OCI-LY7 (cell line): Measurements from ENCODE around the gene STX8. TPM values are rescaled to one million over a fixed set of nuclear protein-coding genes. Genes with fewer than 3 reads are reported as not detected.
"Not testable (repeated sequence)": the region's sequence is repeated elsewhere in the genome, so short reads cannot be mapped to it uniquely, and the experiment has no call there.

Experiments
- BruUV-seq: library from RNA; stranded (reverse); fragments of 400-500 nt; replicated peaks from 2 replicates; lab custom pipeline; 2021; lab: Mats Ljungman, UMichigan
- CTCF ChIA-PET: fragments of 300-600 bp; sonication (Branson Sonifier 250); formaldehyde crosslinking; loops from one replicate; lab custom pipeline; 2022; ENCODE audit warnings: antibody characterized with exemption; ENCODE audit not compliant: unreplicated experiment; lab: Charles Lee
- POLR2A ChIA-PET: fragments of 300-600 bp; sonication (Branson Sonifier 250); formaldehyde crosslinking; loops from one replicate; lab custom pipeline; 2022; ENCODE audit warnings: antibody characterized with exemption; lab: Charles Lee
- DNase-seq: peaks from one replicate; pipeline ENCODE4 v3.0.0-alpha.2; 2015; ENCODE audit warnings: low spot score
- H2AFZ ChIP-seq: fragments of 200-600 bp; sonication (generic), shearing (Covaris generic); 2 replicates; pipeline ENCODE4 v1.6.1; 2014; ENCODE audit warnings: mild to moderate bottlenecking, antibody characterized with exemption, low read length, moderate library complexity
- H3K27ac ChIP-seq: fragments of 200-600 bp; sonication (generic); 2 replicates; pipeline ENCODE4 v1.5.1; 2014; ENCODE audit warnings: mixed run types, low read depth, mild to moderate bottlenecking, moderate library complexity, low read length, inconsistent platforms; ENCODE audit not compliant: poor library complexity, severe bottlenecking
- H3K36me3 ChIP-seq: fragments of 200-600 bp; sonication (generic); 2 replicates; pipeline ENCODE4 v1.6.1; 2014; ENCODE audit warnings: mild to moderate bottlenecking, antibody characterized with exemption, low read length, moderate library complexity, mixed read lengths; ENCODE audit not compliant: insufficient read depth
- H3K4me1 ChIP-seq: fragments of 200-600 bp; sonication (generic); 2 replicates; pipeline ENCODE4 v1.5.1; 2014; ENCODE audit warnings: mild to moderate bottlenecking, low read length; ENCODE audit not compliant: insufficient read depth, poor library complexity, severe bottlenecking
- H3K4me2 ChIP-seq: fragments of 200-600 bp; sonication (generic); 2 replicates; pipeline ENCODE4 v1.6.1; 2014; ENCODE audit warnings: mild to moderate bottlenecking, low read length
- H3K4me3 ChIP-seq: fragments of 200-600 bp; sonication (generic); 2 replicates; pipeline ENCODE4 v1.5.1; 2014; ENCODE audit warnings: mild to moderate bottlenecking, low read depth, low read length; ENCODE audit not compliant: poor library complexity, severe bottlenecking
- H3K79me2 ChIP-seq: fragments of 200-600 bp; sonication (generic); 2 replicates; pipeline ENCODE4 v1.6.1; 2016; ENCODE audit warnings: low read depth, mild to moderate bottlenecking, low read length, moderate library complexity, mixed read lengths; ENCODE audit not compliant: insufficient read depth
- H3K9me2 ChIP-seq: fragments of 200-600 bp; sonication (generic); 2 replicates; pipeline ENCODE4 v1.6.1; 2016; ENCODE audit warnings: mild to moderate bottlenecking, low read length, mixed read lengths; ENCODE audit not compliant: insufficient read depth
- H3K9me3 ChIP-seq: fragments of 200-600 bp; sonication (generic); 2 replicates; pipeline ENCODE4 v1.6.1; 2014; ENCODE audit warnings: mild to moderate bottlenecking, mixed run types, low read length, mixed read lengths
- H4K20me1 ChIP-seq: fragments of 200-600 bp; sonication (generic); 2 replicates; pipeline ENCODE4 v1.6.1; 2014; ENCODE audit warnings: mild to moderate bottlenecking, antibody characterized with exemption, low read length, moderate library complexity, mixed read lengths; ENCODE audit not compliant: insufficient read depth
- EZH2phosphoT487 ChIP-seq: fragments of 200-600 bp; sonication (generic); IDR thresholded peaks from 2 replicates; pipeline ENCODE4 v1.6.1; 2018; ENCODE audit warnings: low read depth, borderline replicate concordance, mild to moderate bottlenecking, mixed run types, antibody characterized with exemption, low read length, moderate library complexity, mixed read lengths
- intact Hi-C: fragments of 100-400 bp; cut with micrococcal nuclease; formaldehyde crosslinking; loops from one replicate; pipeline ENCODE4 v1.10.0; 2022; ENCODE audit not compliant: unreplicated experiment
- total RNA-seq, 2 experiments: library from RNA; depleted of rRNA in 1 of 2; stranded (reverse); fragments of >200 nt in 1 of 2; shearing (Covaris generic) in 1 of 2; gene quantifications; 2 replicates each; pipeline ENCODE4 v1.2.3, GENCODE V29; 2014 to 2022
- TF ChIP-seq, protein P1 (sequence below): fragments of 200-600 bp; sonication (generic); conservative IDR thresholded peaks from 2 replicates; pipeline ENCODE4 v1.5.1; 2014; ENCODE audit warnings: mild to moderate bottlenecking, antibody characterized with exemption, low read length, moderate library complexity, mixed read lengths

Gene STX8
- total RNA-seq, 2 experiments from 2014 or later: 56.7 to 69.0 TPM

DNA sequence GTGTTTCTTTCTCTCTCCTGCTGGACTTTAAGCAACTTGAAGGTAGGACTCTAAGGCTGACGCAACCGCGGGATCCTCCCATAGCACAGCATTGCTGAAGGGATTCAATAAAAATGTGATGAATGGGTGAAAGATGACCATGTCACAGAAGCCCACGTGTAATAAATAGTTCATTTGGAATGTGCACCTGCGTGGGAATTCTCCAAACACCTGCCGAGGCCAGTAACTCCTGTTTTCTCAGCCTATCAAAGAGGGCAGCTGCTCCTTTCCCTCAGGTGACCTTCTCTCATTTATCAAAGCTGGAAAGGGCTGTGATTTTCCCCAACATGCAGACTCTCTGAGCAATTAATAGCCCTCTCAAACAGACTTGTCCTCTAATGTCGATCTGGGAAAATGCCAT is 235.7 kb downstream of the STX8 start:
- no peaks in the 10 kb centered on the region for H3K9me2 ChIP-seq
- no peak overlapping the region for H3K4me2 ChIP-seq
- intact Hi-C loops: no loop called here
- TF ChIP-seq, protein P1, sequence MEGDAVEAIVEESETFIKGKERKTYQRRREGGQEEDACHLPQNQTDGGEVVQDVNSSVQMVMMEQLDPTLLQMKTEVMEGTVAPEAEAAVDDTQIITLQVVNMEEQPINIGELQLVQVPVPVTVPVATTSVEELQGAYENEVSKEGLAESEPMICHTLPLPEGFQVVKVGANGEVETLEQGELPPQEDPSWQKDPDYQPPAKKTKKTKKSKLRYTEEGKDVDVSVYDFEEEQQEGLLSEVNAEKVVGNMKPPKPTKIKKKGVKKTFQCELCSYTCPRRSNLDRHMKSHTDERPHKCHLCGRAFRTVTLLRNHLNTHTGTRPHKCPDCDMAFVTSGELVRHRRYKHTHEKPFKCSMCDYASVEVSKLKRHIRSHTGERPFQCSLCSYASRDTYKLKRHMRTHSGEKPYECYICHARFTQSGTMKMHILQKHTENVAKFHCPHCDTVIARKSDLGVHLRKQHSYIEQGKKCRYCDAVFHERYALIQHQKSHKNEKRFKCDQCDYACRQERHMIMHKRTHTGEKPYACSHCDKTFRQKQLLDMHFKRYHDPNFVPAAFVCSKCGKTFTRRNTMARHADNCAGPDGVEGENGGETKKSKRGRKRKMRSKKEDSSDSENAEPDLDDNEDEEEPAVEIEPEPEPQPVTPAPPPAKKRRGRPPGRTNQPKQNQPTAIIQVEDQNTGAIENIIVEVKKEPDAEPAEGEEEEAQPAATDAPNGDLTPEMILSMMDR: no peak
- no peak for TF ChIP-seq EZH2phosphoT487
- no peaks in the 10 kb centered on the region for H3K79me2 ChIP-seq
- 0 out of 2 replicates have a peak, but pooled peaks cover 7% of the 10 kb centered on the region for H3K9me3 ChIP-seq
- H3K4me1 ChIP-seq: no peaks in the 10 kb centered on the region
- DNase-seq: no peak
- H2AFZ ChIP-seq: no peak overlapping the region
- H4K20me1 ChIP-seq: no peaks in the 10 kb centered on the region
- H3K27ac ChIP-seq: no peak overlapping the region
- no peak overlapping the region for H3K4me3 ChIP-seq
- POLR2A ChIA-PET: no interaction called here
- BruUV-seq: no TSS peak
- no peaks in the 10 kb centered on the region for H3K36me3 ChIP-seq
- CTCF ChIA-PET: no interaction called here

DNA sequence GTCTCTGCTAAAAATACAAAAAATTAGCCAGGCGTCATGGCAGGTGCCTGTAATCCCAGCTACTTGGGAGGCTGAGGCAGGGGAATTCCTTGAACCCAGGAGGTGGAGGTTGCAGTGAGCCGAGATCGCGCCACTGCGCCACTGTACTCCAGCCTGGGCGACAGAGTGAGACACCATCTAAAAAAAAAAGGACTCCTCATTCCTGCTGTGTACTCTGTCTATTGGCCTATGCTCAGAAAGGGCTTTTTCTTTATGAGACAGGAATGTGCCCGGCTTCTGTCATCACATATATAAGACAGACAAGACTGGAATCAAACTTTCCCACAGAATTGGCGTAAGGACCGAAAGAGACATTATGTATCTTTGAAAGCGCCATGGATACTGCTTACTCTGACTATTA is 236.1 kb downstream of the STX8 start:
- CTCF ChIA-PET, H3K36me3 ChIP-seq, H3K4me1 ChIP-seq, H3K9me3 ChIP-seq, intact Hi-C loops, H3K4me2 ChIP-seq, H3K4me3 ChIP-seq, H3K79me2 ChIP-seq, H2AFZ ChIP-seq, H3K9me2 ChIP-seq, BruUV-seq, H3K27ac ChIP-seq, H4K20me1 ChIP-seq, DNase-seq: not testable (repeated sequence)
- POLR2A ChIA-PET: interaction anchor here (0.5 kb wide), 1 partner anchor 18 kb away, joined by 3 read pairs; no protein-coding TSS in a partner anchor

DNA sequence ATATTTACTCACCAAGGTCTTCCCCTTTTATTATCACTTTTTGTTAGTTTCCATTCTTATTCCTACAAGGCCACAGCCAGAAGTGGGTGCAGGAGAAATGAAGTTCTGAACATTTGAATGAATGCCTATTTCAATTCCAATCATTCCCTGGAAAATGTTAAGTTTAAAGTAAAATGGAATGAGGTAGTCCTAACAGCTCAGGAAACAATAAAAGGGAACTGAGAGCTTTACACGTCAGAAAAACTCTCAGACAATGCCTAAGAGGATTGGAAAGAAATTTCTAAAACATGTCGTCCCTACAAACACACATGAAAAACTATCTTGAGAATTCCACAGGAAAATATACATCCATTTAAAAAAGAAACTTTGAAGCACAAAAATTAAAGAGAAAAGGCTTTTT is 238.8 kb downstream of the STX8 start:
- no TSS peak for BruUV-seq
- Histone ChIP-seq H3K79me2 (no peaks in the 10 kb centered on the region), H3K4me1 (no peaks in the 10 kb centered on the region), H3K4me2 (no peak overlapping the region), H3K4me3 (no peak overlapping the region), H3K9me3 (0 out of 2 replicates have a peak, but pooled peaks cover 7% of the 10 kb centered on the region), H3K36me3 (no peaks in the 10 kb centered on the region), H2AFZ (no peak overlapping the region), H3K9me2 (no peaks in the 10 kb centered on the region), H4K20me1 (no peaks in the 10 kb centered on the region), H3K27ac (no peak overlapping the region)
- DNase-seq: no peak
- CTCF ChIA-PET: no interaction called here
- TF ChIP-seq, protein P1: no peak
- TF ChIP-seq EZH2phosphoT487: no peak
- POLR2A ChIA-PET: interaction anchor here (0.5 to 0.6 kb wide), 2 partner anchors 49 to 78 kb away, joined by 3 to 4 read pairs; no protein-coding TSS in a partner anchor
- intact Hi-C loops: no loop called here
